GM12864 (cell line): ENCODE measurements around the gene UGGT1.

Experiments
- DNase-seq: peaks from one replicate; pipeline ENCODE4 v3.0.0-alpha.2; 2011; ENCODE audit warnings: low read depth
- H3K4me3 ChIP-seq: 2 replicates; pipeline ENCODE4 v1.5.1; 2011; ENCODE audit warnings: mild to moderate bottlenecking, low read depth, low read length, control low read depth
- CTCF ChIP-seq: IDR thresholded peaks from 2 replicates; pipeline ENCODE4 v1.5.1; 2011; ENCODE audit warnings: low read depth, mild to moderate bottlenecking, moderate library complexity, low read length, control low read depth, inconsistent platforms; ENCODE audit errors: missing control alignments

The UGGT1 gene

GRCh38 chr2:128090575-128090944 is 440 bp upstream of the UGGT1 start:
- DNase-seq: no peak
- TF ChIP-seq CTCF: no peak
- H3K4me3 ChIP-seq: peak overlapping the region; percentile 91

DNA sequence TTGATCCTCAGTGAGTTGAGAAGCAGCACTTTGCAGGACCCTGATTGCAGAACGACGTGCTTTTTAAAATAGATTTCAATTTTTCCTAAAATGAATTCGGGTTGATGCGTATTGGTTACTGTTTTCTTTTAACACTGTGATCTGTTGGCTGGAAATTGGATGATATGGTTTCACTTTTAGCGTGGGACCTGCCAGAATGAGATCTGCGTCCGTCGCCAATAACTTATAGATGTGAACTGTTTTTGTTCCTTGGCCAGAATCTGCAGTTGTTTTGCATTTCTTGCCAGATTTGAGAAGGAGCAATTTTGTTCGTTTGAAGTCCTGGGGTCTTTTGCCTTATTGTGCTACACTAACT is 703 bp downstream of the UGGT1 start:
- no peak for TF ChIP-seq CTCF
- no peak for DNase-seq
- peak overlapping the region; percentile 91 for H3K4me3 ChIP-seq

DNA sequence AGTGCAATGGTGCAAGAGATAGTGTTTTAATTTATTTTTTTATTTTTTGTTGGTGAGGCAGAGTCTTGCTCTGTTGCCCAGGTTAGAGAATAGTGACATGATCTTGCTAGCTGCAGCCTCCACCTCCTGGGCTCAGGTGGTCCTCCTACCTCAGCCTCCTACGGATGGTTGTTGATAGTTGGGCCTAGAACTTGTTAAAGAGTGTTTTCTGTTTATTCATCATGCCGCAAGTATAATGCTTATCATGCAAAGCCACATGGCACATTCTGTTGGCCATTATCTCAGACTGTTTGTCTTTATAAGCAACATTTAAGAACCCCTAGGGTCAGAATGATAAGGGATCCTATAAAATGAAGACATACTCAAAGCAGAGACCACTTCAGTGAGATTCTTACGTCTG is 1.7 kb downstream of the UGGT1 start:
- no peak for DNase-seq
- H3K4me3 ChIP-seq: peak overlapping the region; percentile 91; the same call in 1 of the 2 replicates
- TF ChIP-seq CTCF: no peak

DNA sequence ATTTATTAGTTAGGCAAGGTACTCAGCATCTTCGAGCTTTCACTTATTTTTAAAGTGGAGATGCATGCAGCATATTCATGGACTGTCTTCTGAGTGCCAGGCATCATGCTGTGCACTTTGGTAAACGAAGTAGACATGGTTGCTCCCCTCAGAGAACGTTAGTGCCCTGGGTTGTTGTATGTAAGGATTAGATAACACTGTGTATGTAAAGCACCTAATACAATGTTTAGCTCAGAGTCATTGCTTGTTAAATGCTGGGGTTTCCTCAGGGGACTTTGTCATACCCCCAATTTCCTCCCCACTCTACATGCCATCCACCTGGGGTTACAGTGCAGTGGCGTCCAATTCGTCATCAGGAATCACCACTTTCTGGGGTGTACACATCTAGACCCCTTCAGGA is 2.8 kb downstream of the UGGT1 start:
- TF ChIP-seq CTCF: no peak
- no peak for DNase-seq
- no peak overlapping the region for H3K4me3 ChIP-seq

GRCh38 chr2:128095201-128095600 is 4.2 kb downstream of the UGGT1 start:
- DNase-seq: no peak
- TF ChIP-seq CTCF: no peak
- H3K4me3 ChIP-seq: no peak overlapping the region

DNA sequence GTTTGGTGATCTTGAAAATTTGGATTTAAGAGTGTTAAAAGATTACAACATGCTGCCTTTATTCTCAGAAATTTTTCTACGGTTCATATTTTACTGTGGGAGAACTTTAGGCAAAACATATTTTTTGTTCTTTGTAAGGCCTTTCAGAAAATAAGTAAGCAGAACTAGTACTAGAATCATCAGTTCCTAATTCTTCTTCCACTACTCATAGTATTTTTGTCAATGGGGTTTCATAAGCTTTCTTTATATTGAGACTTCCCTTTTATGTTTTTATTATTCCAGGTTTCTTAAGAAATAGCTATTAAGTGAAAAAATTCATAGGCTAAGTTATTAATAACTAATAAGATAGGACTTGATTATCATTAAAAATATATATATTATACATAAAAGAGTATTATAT is 12.4 kb downstream of the UGGT1 start:
- no peak for DNase-seq
- H3K4me3 ChIP-seq: no peak overlapping the region
- TF ChIP-seq CTCF: no peak

DNA sequence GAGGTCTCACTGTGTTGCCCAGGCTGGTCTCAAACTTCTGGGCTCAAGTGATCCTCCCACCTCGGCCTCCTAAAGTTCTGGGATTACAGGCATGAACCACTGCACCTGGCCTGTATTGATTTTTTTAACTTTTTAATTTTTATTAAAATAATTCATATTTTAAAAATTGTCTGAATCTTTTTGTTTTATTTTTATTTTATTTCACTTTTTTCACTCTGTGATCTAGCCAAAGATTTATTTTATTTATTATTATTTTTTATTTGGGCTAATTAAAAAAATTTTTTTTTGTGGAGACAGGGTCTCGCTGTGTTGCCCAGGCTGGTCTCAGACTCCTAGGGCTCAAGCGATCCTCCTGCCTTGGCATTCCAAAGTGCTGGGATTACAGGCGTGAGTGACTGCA is 14.1 kb downstream of the UGGT1 start:
- no peak for TF ChIP-seq CTCF
- H3K4me3 ChIP-seq: no peak overlapping the region
- no peak for DNase-seq
